AG09319 (cell line): ENCODE measurements around the gene CPA4.

Source experiments
- DNase-seq: peaks from one replicate; pipeline ENCODE4 v3.0.0-alpha.2; 2010; ENCODE audit warnings: low read depth; ENCODE audit errors: extremely low read depth
- CTCF ChIP-seq: IDR thresholded peaks from 2 replicates; pipeline ENCODE4 v1.5.1; 2011; ENCODE audit warnings: low read depth, mild to moderate bottlenecking, inconsistent platforms, low read length, moderate library complexity

Gene CPA4

GRCh38 chr7:130288168-130288567 lies 4.8 kb upstream of the CPA4 start:
- TF ChIP-seq CTCF, result no peak
- DNase-seq, result no peak

GRCh38 chr7:130288829-130289228 lies 4.1 kb upstream of the CPA4 start:
- no peak for TF ChIP-seq CTCF

GRCh38 chr7:130289478-130289877 lies 3.5 kb upstream of the CPA4 start:
- no peak for DNase-seq
- no peak for TF ChIP-seq CTCF

More at GRCh38 chr7:130288829-130289228, 4.1 kb upstream of the CPA4 start:
- DNase-seq, result no peak

GRCh38 chr7:130290745-130291144 lies 2.2 kb upstream of the CPA4 start:
- DNase-seq, result no peak
- TF ChIP-seq CTCF, result no peak

- no peak for DNase-seq
- no peak for TF ChIP-seq CTCF
These were observed 560 bp downstream of the CPA4 start for GRCh38 chr7:130293521-130293920.

- TF ChIP-seq CTCF, result no peak
- DNase-seq, result no peak
These were observed 1.4 kb downstream of the CPA4 start for GRCh38 chr7:130294314-130294713.

GRCh38 chr7:130296221-130296951 lies 3.4 kb downstream of the CPA4 start:
- TF ChIP-seq CTCF, result no peak

More at GRCh38 chr7:130296221-130296951, 3.4 kb downstream of the CPA4 start:
- DNase-seq, result no peak
